HG02610 (cell line): ENCODE data around the gene PRKCE.
"Not testable (repeated sequence)": the region's sequence is repeated elsewhere in the genome, so short reads cannot be mapped to it uniquely, and the experiment has no call there.

Source experiments
- ATAC-seq: cut with Tn5 transposase; IDR thresholded peaks from one replicate; pipeline ENCODE4 v1.9.1; 2021; ENCODE audit warnings: mild to moderate bottlenecking, moderate library complexity; ENCODE audit not compliant: unreplicated experiment

Gene PRKCE

DNA sequence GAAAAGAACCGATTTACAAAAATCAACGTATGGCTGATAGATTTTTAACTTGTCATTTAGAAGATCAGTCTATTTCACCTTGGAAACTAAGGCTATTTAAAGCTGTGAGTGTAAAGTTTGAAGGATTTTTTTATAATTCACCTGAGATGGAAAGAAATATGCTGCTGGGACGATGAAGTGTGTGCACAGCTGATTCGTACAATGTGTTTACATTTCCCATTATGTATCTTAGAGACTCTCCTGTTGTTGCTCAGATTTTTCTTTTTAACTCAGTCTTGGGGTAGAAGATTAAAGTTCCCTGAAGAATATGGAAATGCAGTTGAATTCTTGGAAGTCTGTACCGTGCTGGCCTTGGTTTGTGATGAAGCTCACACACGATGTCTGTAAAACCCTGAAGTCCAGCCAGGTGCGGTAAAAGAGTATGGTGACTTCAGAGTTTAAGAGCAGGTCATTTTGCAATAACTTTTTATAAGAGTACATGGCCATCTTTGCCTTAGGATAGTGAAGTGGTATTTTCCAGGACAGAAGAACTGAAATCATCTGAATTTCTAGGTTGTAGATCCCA, 250.1 kb downstream of the PRKCE start:
- ATAC-seq = no peak

DNA sequence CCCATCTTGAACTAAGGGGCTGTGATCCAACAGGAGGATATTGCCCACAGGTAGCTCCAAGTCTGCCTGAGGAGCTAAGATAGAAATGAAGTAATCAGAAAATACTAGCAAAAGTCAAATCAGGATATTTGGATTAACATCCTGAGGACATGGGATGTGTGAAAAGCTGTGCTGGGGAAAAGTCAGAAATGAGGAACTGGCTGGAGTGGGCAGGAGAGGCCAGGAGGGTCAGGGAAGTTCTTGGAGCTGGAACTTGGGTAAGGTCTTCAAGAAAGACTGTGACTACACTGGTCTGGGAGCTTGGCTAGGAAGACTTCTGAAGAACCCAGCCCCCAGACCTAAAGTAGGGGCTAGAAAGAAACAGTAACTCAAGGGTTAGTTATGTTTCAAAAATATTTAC, 250.9 kb downstream of the PRKCE start:
- ATAC-seq = no peak

DNA sequence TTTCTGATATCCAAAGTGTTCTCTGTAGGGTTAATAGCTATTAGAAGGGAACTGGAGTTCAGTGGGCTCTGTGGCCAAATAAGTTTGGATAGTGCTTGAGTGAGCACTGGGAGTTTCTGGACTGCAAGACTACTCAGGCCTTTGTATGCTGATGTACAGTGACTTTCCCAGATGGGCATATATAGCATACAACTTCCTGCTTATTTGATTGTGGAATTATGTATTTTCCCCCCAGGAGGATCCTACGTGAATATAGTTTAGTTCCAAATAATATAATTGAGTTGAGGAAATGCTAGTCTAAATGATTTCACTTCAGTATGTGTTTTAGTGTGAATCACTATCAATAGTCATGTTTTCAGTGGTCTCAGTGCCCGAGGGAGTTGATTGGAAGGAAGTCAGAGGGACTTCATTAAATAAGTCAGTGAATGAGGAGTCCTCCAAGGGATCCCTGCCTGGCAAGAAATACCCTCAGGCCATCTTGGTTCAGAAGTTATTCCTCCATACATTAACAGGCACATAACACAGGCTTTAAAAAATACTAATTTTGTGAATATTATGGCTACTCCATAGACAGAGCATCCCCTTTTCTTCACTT, 251.4 kb downstream of the PRKCE start:
- no peak for ATAC-seq

DNA sequence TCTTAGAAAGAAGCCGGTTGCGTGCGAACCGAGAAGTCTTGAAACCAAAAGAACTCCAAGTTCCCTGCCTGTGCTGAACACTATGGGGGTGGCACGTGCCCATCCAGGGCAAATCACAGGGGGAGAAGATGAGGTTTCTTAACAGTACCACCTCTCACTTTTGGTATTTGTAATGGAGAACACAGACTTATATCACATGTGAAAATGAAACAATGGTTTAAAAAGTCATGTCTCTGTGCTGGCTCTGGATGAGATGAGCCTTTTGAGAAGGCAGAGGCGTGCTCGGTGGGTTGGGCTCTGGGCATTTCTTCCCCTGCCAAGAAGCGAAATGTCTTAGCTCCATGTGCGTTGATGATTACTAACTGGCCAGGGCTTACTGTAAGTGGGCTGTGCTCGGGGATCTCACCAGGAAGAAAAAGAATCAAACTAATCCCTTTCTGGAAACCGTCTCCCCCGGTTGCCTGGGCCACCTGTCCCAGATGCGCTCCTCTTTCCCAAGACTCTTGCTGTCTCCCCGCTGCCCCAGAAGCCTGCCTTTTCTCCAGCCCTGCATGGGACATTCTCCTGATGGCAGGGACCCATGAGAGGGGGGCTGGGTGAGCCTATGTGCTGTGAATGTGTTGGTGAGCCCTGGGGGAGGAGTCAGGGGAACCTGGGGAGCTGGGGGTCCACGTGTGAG, 252.9 kb downstream of the PRKCE start:
- ATAC-seq = peak; percentile 71

DNA sequence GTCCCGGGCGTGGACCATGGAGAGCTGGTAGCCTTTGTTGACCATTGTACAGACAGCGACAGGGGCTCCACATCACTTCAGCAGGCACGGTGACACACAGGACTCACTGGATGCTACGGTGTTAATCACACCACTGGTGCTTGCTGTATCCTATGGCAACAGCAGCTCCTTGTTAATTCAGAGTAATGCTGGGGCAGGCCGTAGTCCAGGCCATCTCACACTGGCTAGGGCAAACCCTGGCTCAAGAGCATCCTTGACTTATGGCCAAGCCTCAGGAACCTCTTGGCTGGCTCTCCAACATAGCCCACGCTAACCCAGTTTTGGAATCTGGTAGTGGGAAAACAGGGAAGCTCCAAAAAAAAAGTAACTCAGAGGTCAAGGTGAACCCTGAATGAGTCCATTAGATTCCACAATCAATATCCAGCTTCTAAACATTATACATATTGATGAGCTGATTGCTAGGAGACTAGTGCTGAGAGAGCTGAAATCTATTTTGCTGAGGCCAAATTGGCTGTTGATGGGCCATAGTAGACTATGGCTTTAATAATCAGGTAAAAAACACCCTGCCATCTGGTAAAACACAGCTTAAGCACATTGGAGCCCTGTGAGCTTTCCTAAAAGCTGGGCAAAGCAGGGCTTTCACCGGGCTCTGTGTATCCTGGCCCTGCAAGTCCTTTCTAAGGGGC, 253.6 kb downstream of the PRKCE start:
- ATAC-seq = no peak

DNA sequence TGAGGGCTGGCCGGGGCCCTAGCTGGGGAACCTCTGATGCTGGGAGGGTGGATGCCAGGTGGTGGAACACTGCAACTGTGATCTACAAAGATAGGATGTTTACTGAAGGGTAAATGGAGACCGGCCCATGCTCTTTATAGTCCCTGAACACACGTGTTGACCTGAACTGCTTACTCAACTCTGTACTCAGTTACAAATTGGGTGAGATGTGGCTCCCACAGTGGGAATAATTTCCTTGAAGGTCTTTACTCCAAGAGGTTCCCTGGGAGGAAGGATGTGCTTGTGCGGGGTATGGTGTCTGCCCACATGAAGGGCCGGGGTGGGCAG, 254.1 kb downstream of the PRKCE start:
- ATAC-seq = no peak

DNA sequence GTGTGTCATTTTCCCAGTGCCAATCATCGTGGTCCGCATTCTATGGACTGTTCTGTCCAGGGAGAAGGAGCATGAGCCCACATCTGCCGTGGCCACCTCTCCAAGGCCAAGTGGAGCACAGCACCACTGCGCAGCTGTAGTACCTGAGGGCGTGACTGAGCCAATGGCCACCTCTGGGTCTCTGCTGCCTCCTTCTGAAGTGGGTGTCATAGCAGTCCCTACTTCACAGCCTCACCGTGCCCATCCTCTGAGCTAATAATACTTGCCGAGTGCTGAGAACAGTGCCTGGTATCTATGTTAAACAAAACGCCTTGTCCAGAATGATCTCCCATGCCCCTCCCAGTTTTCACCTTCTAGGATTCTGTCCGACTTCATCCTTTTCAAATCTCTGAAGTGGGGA, 256.1 kb downstream of the PRKCE start:
- no peak for ATAC-seq

DNA sequence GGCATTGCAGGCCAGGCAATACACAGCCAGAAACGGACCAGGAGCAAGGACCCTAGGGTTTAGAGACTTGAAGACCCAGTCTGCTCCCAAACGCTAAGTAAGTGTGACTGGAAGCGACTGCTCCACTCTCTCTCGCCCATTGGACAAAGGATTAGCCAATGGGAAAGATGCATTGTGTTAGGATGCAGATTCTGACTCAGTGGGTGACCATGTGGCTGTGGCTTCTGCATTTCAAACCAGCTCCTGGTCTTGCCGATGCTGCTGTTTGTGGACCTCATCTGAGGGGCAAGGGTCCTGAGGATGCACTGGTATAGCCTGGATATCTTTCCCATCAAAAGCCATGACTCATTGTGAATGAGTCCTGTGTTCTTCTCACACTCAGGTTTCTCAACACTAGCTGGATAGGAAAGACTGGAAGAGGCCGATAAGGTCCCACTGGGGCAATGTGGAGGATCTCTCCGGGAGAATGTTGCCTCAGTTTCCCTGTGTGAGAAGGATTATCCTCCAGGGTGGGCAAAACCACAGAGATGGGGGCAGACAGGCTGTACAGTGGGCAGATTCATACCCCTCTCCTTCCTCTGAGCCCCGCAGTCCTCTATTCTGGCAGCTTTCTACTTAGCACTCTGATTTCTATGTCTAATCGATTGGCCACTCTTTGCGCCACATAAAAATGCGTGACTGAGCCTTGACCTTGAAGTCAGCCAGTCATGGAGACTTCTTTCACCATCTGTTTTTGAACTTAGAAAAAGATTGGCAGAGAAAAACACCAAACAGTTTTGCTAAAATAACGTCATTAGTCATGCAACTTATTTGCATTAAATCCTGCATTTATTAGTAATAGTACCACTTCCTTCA, 257.1 kb downstream of the PRKCE start:
- no peak for ATAC-seq

DNA sequence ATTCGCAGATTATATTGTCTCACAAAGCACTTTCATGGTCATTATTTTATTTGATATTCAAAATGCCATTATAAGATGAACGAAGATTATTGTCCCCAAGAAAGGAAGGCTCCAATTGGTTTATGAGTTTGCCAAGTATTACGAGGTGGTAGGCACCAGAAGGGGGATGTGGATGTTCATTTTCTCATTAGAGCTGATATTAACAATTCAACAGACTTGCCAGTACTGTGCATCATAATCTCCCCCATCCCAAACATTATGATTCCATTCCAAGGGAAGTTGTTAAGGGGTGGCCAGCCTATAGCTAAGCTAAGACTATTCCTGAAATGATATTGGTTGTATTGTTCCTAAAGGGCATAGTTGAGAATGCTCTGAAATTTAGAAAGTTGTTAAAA, 257.7 kb downstream of the PRKCE start:
- no peak for ATAC-seq

DNA sequence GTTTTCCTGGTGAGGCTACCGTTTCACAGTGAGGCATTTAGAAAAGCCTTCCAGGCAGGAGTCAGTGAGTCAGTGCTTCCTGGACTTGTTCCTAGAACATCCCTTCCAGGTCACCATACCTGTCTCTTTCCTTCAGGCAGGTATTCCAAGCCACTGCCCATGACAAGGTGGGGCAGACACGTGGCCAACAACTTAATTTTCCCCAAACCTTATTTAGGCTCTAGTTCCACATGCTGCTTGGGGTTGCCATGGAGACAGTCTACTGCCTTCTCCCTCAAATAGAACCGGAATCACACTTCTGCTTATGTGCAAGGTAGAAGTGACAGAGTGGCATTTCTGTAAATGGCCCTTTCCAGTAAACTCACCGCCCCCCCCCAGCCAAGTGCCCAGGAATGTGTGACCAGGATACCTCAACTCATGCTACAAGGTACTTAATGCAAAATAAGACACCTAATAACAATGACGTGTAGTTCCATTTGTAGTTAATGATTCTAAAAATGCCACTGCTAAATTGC, 258.3 kb downstream of the PRKCE start:
- peak; percentile 76 for ATAC-seq

DNA sequence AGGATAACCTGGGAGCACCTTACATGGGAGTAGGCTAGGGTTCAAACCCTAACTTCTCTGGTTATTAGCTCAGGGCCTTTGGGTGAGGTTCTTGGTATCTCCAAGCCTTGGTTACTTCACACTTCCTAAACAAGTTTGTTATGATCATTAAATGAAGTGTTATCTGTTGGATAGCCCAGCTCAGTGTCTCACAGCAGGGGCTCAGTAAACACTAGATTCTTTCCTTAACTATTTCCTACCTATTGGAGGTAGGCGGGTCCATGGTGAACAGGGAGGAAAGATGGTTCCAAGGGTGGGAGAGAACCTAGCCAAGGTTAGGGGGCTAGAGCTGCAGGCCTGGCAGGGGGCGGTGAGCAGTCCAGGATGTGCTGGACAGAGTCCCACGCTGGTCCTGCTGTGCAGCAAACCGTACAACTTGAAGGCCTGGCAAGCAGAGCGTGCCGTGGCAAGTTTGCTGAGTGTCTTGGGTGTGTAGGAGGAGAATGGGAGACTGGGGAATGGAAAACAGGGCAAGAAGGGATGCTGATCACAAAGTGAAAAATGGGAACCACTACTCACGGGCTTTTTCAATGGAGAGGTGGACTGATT, 259.1 kb downstream of the PRKCE start:
- ATAC-seq = no peak

DNA sequence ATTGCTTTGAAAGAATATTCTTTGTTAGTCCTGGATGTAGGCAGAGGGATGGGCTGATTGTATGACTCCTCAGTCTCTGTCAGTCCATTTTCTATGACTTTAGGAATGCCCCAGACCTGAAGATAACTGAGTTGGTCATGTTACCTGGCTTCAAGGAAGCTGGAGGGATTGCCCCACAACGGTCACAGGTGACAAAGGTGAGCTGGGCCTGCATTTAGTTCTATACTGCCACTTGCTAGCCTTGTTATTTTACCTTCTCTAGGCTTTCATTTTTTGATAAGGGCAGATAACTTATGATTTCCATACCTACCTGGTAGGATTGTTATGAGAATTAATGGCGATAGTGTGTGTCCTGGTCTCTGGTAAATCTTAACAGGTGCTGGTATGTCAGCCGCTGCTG, 260.1 kb downstream of the PRKCE start:
- ATAC-seq = no peak

DNA sequence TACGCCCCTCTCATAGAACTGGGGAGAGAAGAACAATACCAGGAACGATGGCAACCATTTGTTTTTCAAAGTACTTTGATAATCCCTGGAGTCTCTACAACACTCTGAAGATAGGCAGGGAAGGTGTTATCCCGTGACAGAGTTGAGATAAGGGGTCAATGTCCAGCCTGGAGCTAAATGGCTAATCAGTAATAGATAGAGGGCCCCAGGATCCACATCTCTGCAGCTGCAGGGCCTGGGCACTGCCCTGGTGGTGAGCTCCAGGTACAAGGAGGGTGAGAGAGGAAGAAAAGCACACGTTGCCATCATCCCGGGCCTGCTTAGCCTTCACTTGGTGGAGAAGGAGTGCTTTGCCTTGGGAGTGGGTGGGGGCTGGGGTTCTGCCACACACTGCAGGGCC, 260.6 kb downstream of the PRKCE start:
- ATAC-seq = no peak

DNA sequence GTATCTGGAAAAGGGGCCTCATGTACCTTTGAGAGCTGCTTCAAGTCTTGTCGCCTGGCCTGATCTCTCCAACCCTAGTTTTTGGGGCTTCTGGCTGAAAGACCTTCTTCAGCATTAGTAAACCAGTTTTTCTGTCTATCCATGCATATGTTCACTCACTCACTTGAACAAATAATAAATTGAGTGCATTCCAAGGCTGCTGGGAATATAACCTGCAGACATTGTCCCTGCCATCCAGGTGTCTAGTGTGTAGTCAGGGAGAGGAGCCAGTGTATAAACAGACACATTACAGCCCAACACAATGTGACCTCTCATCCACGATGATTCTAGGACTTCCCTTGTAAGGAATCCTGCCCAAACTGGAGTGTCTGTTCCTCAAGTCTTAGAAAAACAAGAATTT, 262.1 kb downstream of the PRKCE start:
- no peak for ATAC-seq

DNA sequence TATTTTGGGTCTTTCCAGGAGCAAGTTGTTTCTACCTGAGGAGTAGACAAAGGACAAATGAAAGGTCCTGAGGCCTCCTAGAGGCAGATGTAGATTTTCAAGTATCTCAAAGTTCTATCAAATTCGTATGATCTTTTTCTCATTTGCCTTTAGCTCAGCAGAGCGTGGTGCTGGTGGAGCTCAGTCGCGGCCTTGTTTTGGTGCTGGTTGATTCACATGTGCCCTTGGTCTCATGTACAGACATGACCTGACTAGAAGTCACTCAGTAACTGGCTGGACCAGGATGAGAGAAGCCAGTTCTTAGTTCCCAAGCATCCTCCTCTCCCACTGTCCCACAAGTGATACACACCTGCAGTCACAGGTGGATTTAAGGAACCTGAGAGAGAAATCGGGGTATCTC, 264.0 kb downstream of the PRKCE start:
- ATAC-seq = no peak

DNA sequence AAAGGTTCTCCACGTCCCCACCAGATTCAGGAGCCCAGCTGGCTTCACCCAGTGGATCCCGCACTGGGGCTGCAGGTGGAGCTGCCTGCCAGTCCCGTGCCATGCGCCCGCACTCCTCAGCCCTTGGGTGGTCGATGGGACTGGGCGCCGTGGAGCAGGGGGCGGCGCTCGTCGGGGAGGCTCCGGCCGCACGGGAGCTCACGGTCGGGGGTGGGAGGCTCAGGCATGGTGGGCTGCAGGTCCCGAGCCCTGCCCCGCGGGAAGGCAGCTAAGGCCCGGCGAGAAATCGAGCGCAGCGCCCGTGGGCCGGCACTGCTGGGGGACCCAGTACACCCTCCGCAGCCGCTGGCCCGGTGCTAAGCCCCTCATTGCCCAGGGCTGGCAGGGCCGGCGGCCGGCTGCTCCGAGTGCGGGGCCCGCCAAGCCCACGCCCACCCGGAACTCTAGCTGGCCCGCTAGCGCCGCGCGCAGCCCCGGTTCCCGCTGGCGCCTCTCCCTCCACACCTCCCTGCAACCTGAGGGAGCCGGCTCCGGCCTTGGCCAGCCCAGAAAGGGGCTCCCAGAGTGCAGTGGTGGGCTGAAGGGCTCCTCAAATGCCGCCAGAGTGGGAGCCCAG, 266.2 kb downstream of the PRKCE start:
- ATAC-seq = not testable (repeated sequence)

DNA sequence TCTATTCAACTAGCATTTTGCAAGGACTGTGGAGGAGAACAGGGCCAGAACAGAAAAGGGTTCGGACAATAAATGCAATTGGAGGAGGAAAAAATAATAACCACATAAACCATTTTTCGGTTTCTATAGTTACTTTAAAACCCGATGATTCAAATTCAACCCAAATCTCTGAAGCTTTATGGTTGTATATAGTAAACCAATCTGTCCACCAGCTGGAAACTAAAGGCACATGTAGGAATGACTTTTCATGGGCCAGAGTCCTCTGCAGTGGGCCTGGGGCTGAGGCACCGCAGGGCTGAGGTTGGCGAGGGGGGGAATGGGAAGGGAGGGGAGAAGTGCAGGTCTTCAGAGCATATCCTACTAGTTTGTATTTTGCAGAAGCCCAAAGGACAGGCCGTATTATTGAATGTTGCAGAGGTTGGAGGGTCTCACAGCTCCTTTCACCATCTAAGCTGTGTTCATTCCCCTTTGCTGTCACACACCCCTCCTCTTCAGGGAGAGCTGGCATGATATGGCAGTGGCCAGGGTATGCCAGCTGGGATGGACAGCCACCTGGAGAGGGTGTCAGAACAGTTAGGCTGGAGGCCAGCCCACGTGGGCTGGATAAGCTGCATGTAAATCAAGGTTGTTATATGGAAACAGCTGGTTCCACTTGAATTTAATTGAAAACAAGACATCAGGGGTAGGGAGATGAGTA, 267.1 kb downstream of the PRKCE start:
- no peak for ATAC-seq

DNA sequence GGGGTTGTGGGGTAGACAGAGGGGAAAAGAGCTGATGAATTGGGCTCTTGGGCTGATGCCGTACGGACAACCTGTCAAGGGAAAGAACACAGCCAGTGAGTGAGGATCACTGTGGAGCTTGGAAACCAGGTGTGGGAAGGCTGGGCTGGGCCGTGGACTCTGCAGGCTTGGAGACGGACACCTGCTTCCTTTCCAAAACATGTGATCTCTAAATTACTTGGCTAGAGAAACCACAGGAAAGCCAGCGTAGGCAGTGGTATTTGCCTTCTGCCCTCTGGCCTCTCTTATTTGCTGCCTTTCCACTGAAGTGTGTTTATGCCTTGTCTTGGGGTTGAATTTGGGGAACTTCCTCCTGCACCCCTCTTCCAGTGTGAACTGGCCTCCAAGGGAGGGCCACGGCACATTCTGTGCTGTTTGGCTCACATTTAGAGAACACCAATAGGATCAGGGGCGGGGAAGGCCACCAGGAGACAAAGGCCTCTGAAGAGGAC, 267.7 kb downstream of the PRKCE start:
- peak; percentile 40 for ATAC-seq

DNA sequence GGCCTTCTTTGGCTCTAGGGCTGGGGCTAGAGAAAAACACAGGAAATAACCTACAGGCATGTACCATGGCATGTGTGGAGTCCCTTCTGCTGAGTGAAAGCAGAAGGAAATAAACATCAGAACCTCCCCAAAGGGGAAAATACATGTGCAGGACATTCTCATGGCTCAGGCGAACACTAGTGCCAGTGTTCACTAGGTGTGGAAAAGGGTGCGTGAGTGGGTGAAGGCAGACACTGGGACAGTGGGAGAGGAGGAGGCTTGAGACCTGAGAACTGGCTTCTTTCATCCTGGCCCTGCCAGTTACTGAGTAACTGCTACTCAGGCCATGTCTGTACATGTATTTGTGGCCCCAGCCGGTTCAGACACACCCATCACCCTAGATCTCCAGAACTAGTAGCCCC, 268.2 kb downstream of the PRKCE start:
- ATAC-seq = peak; percentile 66

DNA sequence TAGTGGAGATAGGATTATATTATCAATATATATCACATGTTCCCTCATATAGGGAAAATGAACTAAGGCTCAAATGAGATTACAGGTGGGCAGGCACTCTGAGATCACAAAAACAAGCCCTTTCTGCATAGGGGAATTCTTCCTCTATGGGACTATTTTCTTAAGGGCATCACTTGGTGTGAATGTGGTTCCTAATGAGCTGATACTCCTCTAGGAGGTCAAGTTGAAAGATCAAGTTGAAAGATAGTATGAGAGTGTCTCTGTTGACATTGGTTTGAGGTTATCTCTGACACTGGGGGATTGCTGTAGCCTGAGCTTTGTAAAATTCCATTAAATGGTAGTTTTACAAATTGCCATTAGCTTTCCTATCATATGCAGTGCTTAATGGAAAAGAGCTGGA, 270.4 kb downstream of the PRKCE start:
- no peak for ATAC-seq
